Gastroesophageal sphincter (tissue), 4 donors: ENCODE results near the gene CSNK1E. TPM values are rescaled to one million over a fixed set of nuclear protein-coding genes. Genes with fewer than 3 reads are reported as not detected.

Experiments used
- ATAC-seq: fragments of 150-250 bp; one replicate; pipeline ENCODE4 v1.9.1; 2016; ENCODE audit warnings: mild to moderate bottlenecking, moderate library complexity
- H3K27ac ChIP-seq, 4 donors: fragments of 200-600 bp; sonication (generic) in 3 of 4; 1 replicate in 3 of 4; 2 replicates in 1 of 4; pipeline ENCODE4 v1.5.1; 2016 to 2019
- H3K27me3 ChIP-seq: fragments of 200-600 bp; sonication (generic); one replicate; pipeline ENCODE4 v1.5.1; 2019
- H3K36me3 ChIP-seq, 2 donors: fragments of 200-600 bp; sonication (generic); one replicate each; pipeline ENCODE4 v1.5.1; 2019; ENCODE audit warnings: control low read depth in 1 of 2
- H3K4me1 ChIP-seq, 3 donors: fragments of 200-600 bp; sonication (generic); 1 replicate in 2 of 3; 2 replicates in 1 of 3; pipeline ENCODE4 v1.5.1; 2016 to 2019; ENCODE audit warnings: control low read depth in 2 of 3
- H3K4me3 ChIP-seq, 2 donors: fragments of 200-600 bp; sonication (generic); one replicate each; pipeline ENCODE4 v1.5.1; 2019; ENCODE audit warnings: mild to moderate bottlenecking in 1 of 2, moderate library complexity in 1 of 2
- H3K9me3 ChIP-seq, 3 donors: fragments of 200-600 bp; sonication (generic); one replicate each; pipeline ENCODE4 v1.5.1; 2017 to 2019; ENCODE audit warnings: control low read depth in 2 of 3
- CTCF ChIP-seq, 4 experiments: fragments of 200-600 bp in 2 of 4; fragments of 450-650 bp in 2 of 4; sonication (generic) in 1 of 4; IDR thresholded peaks; one replicate each; pipeline ENCODE4 v1.5.1; 2017 to 2019; ENCODE audit warnings: antibody characterized with exemption in 4 of 4, mild to moderate bottlenecking in 2 of 4, moderate library complexity in 2 of 4
- EP300 ChIP-seq: sonication (generic); formaldehyde crosslinking; IDR thresholded peaks from one replicate; pipeline ENCODE4 v1.6.1; 2017; ENCODE audit warnings: antibody characterized with exemption, mild to moderate bottlenecking
- POLR2A ChIP-seq, 2 donors: fragments of 450-650 bp; IDR thresholded peaks; one replicate each; pipeline ENCODE4 v1.6.1; 2017; ENCODE audit warnings: antibody characterized with exemption in 2 of 2, mild to moderate bottlenecking in 2 of 2, moderate library complexity in 1 of 2
- POLR2AphosphoS5 ChIP-seq: sonication (generic); formaldehyde crosslinking; IDR thresholded peaks from one replicate; pipeline ENCODE4 v1.6.1; 2017; ENCODE audit warnings: antibody characterized with exemption
- WGBS, 2 donors: methylation state at CpG; one replicate each; pipeline ENCODE4 v1.1.5; 2018; ENCODE audit warnings: low coverage in 1 of 2; 5-methylcytosine and 5-hydroxymethylcytosine counted together
- total RNA-seq, 4 donors: library from RNA; depleted of rRNA; stranded (reverse); fragments of >200 nt; gene quantifications; one replicate each; pipeline ENCODE4 v1.1.0, GENCODE V29; 2016

Gene CSNK1E
- total RNA-seq, 4 donors from 2014 or later = 70.3 to 90.3 (median 80.0) TPM

- no peaks in the 10 kb centered on the region for H3K36me3 ChIP-seq
- peak overlapping the region in 1 of 2 donors; percentile 25 for H3K4me3 ChIP-seq
- no peaks in the 10 kb centered on the region for H3K9me3 ChIP-seq
- H3K27ac ChIP-seq = peak overlapping the region; percentile 4 to 89 (median 76)
- peaks cover 4 to 87% (median 47%) of the 10 kb centered on the region in 3 donors for H3K4me1 ChIP-seq
- TF ChIP-seq POLR2A (IDR thresholded peaks at IDR 0.05) = no peak
- TF ChIP-seq CTCF (IDR thresholded peaks at IDR 0.05) = peak in 2 of 4 experiments; percentile 15 to 24
- WGBS, 2 donors = 8 to 28% methylated on average over 6 to 9 of the region's 15 CpGs
- no peaks in the 10 kb centered on the region for H3K27me3 ChIP-seq
- peak; percentile 10 for ATAC-seq
Measured at GRCh38 chr22:38260761-38261681, 56.2 kb downstream of the CSNK1E start.

- Histone ChIP-seq H3K27ac (peak overlapping the region in 3 of 4 donors; percentile 82 to 89 (median 85)), H3K4me1 (peaks cover 4 to 82% (median 41%) of the 10 kb centered on the region in 3 donors), H3K36me3 (no peaks in the 10 kb centered on the region), H3K27me3 (no peaks in the 10 kb centered on the region), H3K4me3 (no peak overlapping the region), H3K9me3 (no peaks in the 10 kb centered on the region)
- ATAC-seq = no peak
- 74 to 88% methylated on average over 7 to 8 of the region's 8 CpGs for WGBS, 2 donors
- no peak for TF ChIP-seq POLR2AphosphoS5
- no peak for TF ChIP-seq CTCF (IDR thresholded peaks at IDR 0.05)
- no peak for TF ChIP-seq EP300
- no peak for TF ChIP-seq POLR2A (IDR thresholded peaks at IDR 0.05)
Measured at GRCh38 chr22:38259370-38259769, 57.9 kb downstream of the CSNK1E start.

GRCh38 chr22:38258895-38259294, 58.3 kb downstream of the CSNK1E start:
- Histone ChIP-seq H3K36me3 (no peaks in the 10 kb centered on the region), H3K27ac (peak overlapping the region in 3 of 4 donors; percentile 82 to 89 (median 85)), H3K4me1 (peaks cover 4 to 87% (median 41%) of the 10 kb centered on the region in 3 donors), H3K9me3 (no peaks in the 10 kb centered on the region), H3K27me3 (no peaks in the 10 kb centered on the region), H3K4me3 (no peak overlapping the region)
- WGBS, 2 donors = 20 to 31% methylated on average over 1 to 8 of the region's 8 CpGs
- TF ChIP-seq POLR2AphosphoS5 (no peak), POLR2A (IDR thresholded peaks at IDR 0.05) (no peak), CTCF (IDR thresholded peaks at IDR 0.05) (no peak), EP300 (no peak)
- ATAC-seq = no peak

DNA sequence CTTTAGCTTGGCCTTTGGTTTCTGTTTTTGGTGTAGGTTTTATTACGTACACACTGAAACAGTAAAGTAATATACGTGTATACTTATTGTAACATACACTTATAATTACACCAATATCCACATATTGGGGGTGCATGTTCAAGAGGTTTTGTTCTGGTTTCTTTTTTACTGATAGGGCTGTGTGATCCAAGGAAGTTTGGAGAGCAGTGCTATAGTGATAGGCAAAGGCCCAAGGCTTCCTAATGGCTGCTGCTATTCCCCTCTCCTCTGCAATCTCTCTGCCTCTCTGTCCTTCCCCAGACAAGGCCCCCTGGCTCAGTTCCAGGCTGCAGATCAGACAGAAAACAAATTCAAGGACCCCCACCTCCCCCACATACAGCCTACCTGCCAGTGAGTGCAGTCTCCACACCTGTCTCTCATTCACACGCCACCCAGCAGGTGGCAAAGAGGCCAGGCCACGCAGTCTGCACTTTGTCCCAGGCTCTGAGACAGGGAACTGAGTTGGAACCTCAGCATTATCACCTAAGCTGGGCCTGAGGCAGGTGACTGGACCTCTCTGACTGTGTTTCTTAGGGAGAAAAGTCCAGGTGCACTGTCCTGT, 59.5 kb downstream of the CSNK1E start:
- H3K4me3 ChIP-seq = peak overlapping the region; percentile 18 to 21

More for the DNA sequence above, 59.5 kb downstream of the CSNK1E start:
- WGBS, 2 donors = 38 to 47% methylated on average over 3 of the region's 4 CpGs
- ATAC-seq = no peak
- Histone ChIP-seq H3K4me1 (peaks cover 4 to 85% (median 41%) of the 10 kb centered on the region in 3 donors), H3K9me3 (no peaks in the 10 kb centered on the region), H3K36me3 (no peaks in the 10 kb centered on the region), H3K27me3 (no peaks in the 10 kb centered on the region), H3K27ac (peak overlapping the region; percentile 82 to 89 (median 86))
- TF ChIP-seq EP300 = no peak
- no peak for TF ChIP-seq CTCF (IDR thresholded peaks at IDR 0.05)
- TF ChIP-seq POLR2A (IDR thresholded peaks at IDR 0.05) = no peak
- TF ChIP-seq POLR2AphosphoS5 = no peak
